ENCODE data around the gene KDM1A.
"Not testable (repeated sequence)": the region's sequence is repeated elsewhere in the genome, so short reads cannot be mapped to it uniquely, and the experiment has no call there.

Gene KDM1A

GRCh38 chr1:23000133-23000532, 19.1 kb upstream of the KDM1A start:
- H3K27ac Mint-ChIP-seq, H3K4me1 Mint-ChIP-seq, H3K36me3 Mint-ChIP-seq, H3K4me3 Mint-ChIP-seq, H3K27me3 Mint-ChIP-seq, ATAC-seq, H3K9me3 Mint-ChIP-seq: not testable (repeated sequence)

- not testable (repeated sequence) for H3K4me1 Mint-ChIP-seq, ATAC-seq, H3K4me3 Mint-ChIP-seq, H3K36me3 Mint-ChIP-seq, H3K9me3 Mint-ChIP-seq, H3K27me3 Mint-ChIP-seq, H3K27ac Mint-ChIP-seq
These were observed 17.1 kb upstream of the KDM1A start for GRCh38 chr1:23002218-23002617.

GRCh38 chr1:23004112-23004511, 15.2 kb upstream of the KDM1A start:
- ATAC-seq, result no peak
- no peaks in the 10 kb centered on the region for H3K36me3 Mint-ChIP-seq
- no peaks in the 10 kb centered on the region for H3K9me3 Mint-ChIP-seq
- no peaks in the 10 kb centered on the region for H3K4me1 Mint-ChIP-seq
- no peak overlapping the region for H3K4me3 Mint-ChIP-seq
- H3K27ac Mint-ChIP-seq, result no peak overlapping the region
- H3K27me3 Mint-ChIP-seq, result no peaks in the 10 kb centered on the region

- not testable (repeated sequence) for H3K4me3 Mint-ChIP-seq, ATAC-seq, H3K9me3 Mint-ChIP-seq, H3K4me1 Mint-ChIP-seq, H3K27ac Mint-ChIP-seq, H3K27me3 Mint-ChIP-seq, H3K36me3 Mint-ChIP-seq
These were observed 14.5 kb upstream of the KDM1A start for GRCh38 chr1:23004769-23005168.

- Mint-ChIP-seq H3K4me3 (no peak overlapping the region), H3K27me3 (no peaks in the 10 kb centered on the region), H3K4me1 (peaks cover 6% of the 10 kb centered on the region), H3K27ac (no peak overlapping the region), H3K36me3 (no peaks in the 10 kb centered on the region), H3K9me3 (no peaks in the 10 kb centered on the region)
- no peak for ATAC-seq
These were observed 12.2 kb upstream of the KDM1A start for GRCh38 chr1:23007106-23007505.

- H3K4me1 Mint-ChIP-seq, result peaks cover 11% of the 10 kb centered on the region
- H3K27me3 Mint-ChIP-seq, result no peaks in the 10 kb centered on the region
- no peak overlapping the region for H3K4me3 Mint-ChIP-seq
- H3K36me3 Mint-ChIP-seq, result no peaks in the 10 kb centered on the region
- no peak for ATAC-seq
- no peaks in the 10 kb centered on the region for H3K9me3 Mint-ChIP-seq
- no peak overlapping the region for H3K27ac Mint-ChIP-seq
These were observed 10.4 kb upstream of the KDM1A start for GRCh38 chr1:23008901-23009300.

- not testable (repeated sequence) for H3K27me3 Mint-ChIP-seq, H3K9me3 Mint-ChIP-seq, H3K4me3 Mint-ChIP-seq, H3K36me3 Mint-ChIP-seq, ATAC-seq, H3K27ac Mint-ChIP-seq
- peaks cover 12% of the 10 kb centered on the region for H3K4me1 Mint-ChIP-seq
These were observed 9.2 kb upstream of the KDM1A start for GRCh38 chr1:23010025-23010424.

- H3K4me3 Mint-ChIP-seq, result no peak overlapping the region
- no peak for ATAC-seq
- no peaks in the 10 kb centered on the region for H3K9me3 Mint-ChIP-seq
- peaks cover 19% of the 10 kb centered on the region for H3K4me1 Mint-ChIP-seq
- no peaks in the 10 kb centered on the region for H3K27me3 Mint-ChIP-seq
- no peaks in the 10 kb centered on the region for H3K36me3 Mint-ChIP-seq
- H3K27ac Mint-ChIP-seq, result no peak overlapping the region
These were observed 5.6 kb upstream of the KDM1A start for GRCh38 chr1:23013657-23014056.

- ATAC-seq, result no peak
- peak overlapping the region; percentile 90 for H3K27ac Mint-ChIP-seq
- peaks cover 34% of the 10 kb centered on the region for H3K4me1 Mint-ChIP-seq
- H3K27me3 Mint-ChIP-seq, result no peaks in the 10 kb centered on the region
- H3K4me3 Mint-ChIP-seq, result peak overlapping the region; percentile 81
- H3K9me3 Mint-ChIP-seq, result peaks cover 4% of the 10 kb centered on the region
- H3K36me3 Mint-ChIP-seq, result peaks cover 8% of the 10 kb centered on the region
These were observed 591 bp upstream of the KDM1A start for GRCh38 chr1:23018661-23019093.

- Mint-ChIP-seq H3K27ac (peak overlapping the region; percentile 90), H3K27me3 (no peaks in the 10 kb centered on the region), H3K4me1 (peaks cover 44% of the 10 kb centered on the region), H3K4me3 (peak overlapping the region; percentile 86), H3K36me3 (peaks cover 12% of the 10 kb centered on the region), H3K9me3 (peaks cover 9% of the 10 kb centered on the region)
- peak; percentile 29 for ATAC-seq
These were observed 776 bp downstream of the KDM1A start for GRCh38 chr1:23019863-23020625.

- no peak for ATAC-seq
- peaks cover 9% of the 10 kb centered on the region for H3K9me3 Mint-ChIP-seq
- no peaks in the 10 kb centered on the region for H3K27me3 Mint-ChIP-seq
- H3K4me1 Mint-ChIP-seq, result peaks cover 44% of the 10 kb centered on the region
- H3K27ac Mint-ChIP-seq, result peak overlapping the region; percentile 90
- peaks cover 12% of the 10 kb centered on the region for H3K36me3 Mint-ChIP-seq
- H3K4me3 Mint-ChIP-seq, result peak overlapping the region; percentile 86
These were observed 1.6 kb downstream of the KDM1A start for GRCh38 chr1:23020706-23021405.

GRCh38 chr1:23021834-23022233, 2.6 kb downstream of the KDM1A start:
- Mint-ChIP-seq H3K4me1 (peaks cover 52% of the 10 kb centered on the region), H3K4me3 (no peak overlapping the region), H3K9me3 (peaks cover 9% of the 10 kb centered on the region), H3K36me3 (peaks cover 12% of the 10 kb centered on the region), H3K27me3 (no peaks in the 10 kb centered on the region), H3K27ac (no peak overlapping the region)
- ATAC-seq, result no peak

GRCh38 chr1:23023174-23023845, 4.0 kb downstream of the KDM1A start:
- peaks cover 12% of the 10 kb centered on the region for H3K36me3 Mint-ChIP-seq
- H3K9me3 Mint-ChIP-seq, result peaks cover 9% of the 10 kb centered on the region
- H3K27me3 Mint-ChIP-seq, result no peaks in the 10 kb centered on the region
- no peak for ATAC-seq
- no peak overlapping the region for H3K4me3 Mint-ChIP-seq
- H3K4me1 Mint-ChIP-seq, result peaks cover 54% of the 10 kb centered on the region
- no peak overlapping the region for H3K27ac Mint-ChIP-seq

- ATAC-seq, result no peak
- peaks cover 18% of the 10 kb centered on the region for H3K36me3 Mint-ChIP-seq
- H3K27me3 Mint-ChIP-seq, result no peaks in the 10 kb centered on the region
- H3K4me3 Mint-ChIP-seq, result no peak overlapping the region
- H3K9me3 Mint-ChIP-seq, result peaks cover 9% of the 10 kb centered on the region
- no peak overlapping the region for H3K27ac Mint-ChIP-seq
- peaks cover 56% of the 10 kb centered on the region for H3K4me1 Mint-ChIP-seq
These were observed 7.3 kb downstream of the KDM1A start for GRCh38 chr1:23026568-23026967.

GRCh38 chr1:23027352-23027907, 8.2 kb downstream of the KDM1A start:
- Mint-ChIP-seq H3K4me1 (peaks cover 60% of the 10 kb centered on the region), H3K9me3 (peaks cover 9% of the 10 kb centered on the region), H3K36me3 (peaks cover 18% of the 10 kb centered on the region), H3K27ac (no peak overlapping the region), H3K4me3 (no peak overlapping the region), H3K27me3 (no peaks in the 10 kb centered on the region)
- ATAC-seq, result no peak

Data from stimulated activated memory B cell treated with anti-CD40 and anti-IgM and Interleukin-4, amounts not matched to agents 10 μg/mL and 1 μg/mL and 100 μg/mL, for 72 hours (primary cell).